ENCODE data around the gene HECTD2. TPM values are rescaled to one million over a fixed set of nuclear protein-coding genes. Genes with fewer than 3 reads are reported as not detected.

Gene HECTD2
- total RNA-seq, 1 experiment from 2014 or later, result 2.0 TPM

DNA sequence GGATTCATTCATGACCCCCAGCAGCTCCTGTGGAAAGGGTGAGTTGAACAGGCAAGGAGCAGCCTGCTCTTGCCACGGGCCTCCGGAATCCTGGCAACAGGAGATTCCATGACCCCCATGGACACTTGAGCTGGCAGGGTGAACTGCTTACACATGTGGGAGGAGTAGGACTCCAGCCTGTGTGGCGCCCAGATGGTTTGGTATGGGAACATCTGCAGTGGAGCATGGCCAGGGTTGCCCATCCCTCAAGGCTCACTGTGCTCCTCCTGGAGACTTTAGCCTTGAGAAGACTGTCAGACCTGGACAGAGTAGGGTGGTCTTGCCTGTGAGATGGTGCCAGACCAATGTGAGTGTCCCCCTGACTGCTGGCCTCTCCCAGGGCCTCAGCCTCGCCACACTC is 57.0 kb downstream of the HECTD2 start:
- no peak for DNase-seq
- CTCF ChIA-PET, result no interaction called here
- BruUV-seq (replicated peaks), result no TSS peak
- no peaks in the 10 kb centered on the region for H3K27me3 ChIP-seq (replicated peaks; ENCODE audit: control insufficient read depth, insufficient read depth, low read length)
- H3K27me3 Mint-ChIP-seq (ENCODE audit: insufficient read depth, unreplicated experiment), result peaks cover 6% of the 10 kb centered on the region
- H3K4me1 ChIP-seq, result no peaks in the 10 kb centered on the region
- H3K4me3 Mint-ChIP-seq (ENCODE audit: unreplicated experiment), result no peak overlapping the region
- no peaks in the 10 kb centered on the region for H3K4me1 Mint-ChIP-seq (ENCODE audit: low read depth, unreplicated experiment)
- no peaks in the 10 kb centered on the region for H3K9me3 Mint-ChIP-seq (ENCODE audit: unreplicated experiment)
- no peak overlapping the region for H3K27ac Mint-ChIP-seq (ENCODE audit: unreplicated experiment)
- no peaks in the 10 kb centered on the region for H3K36me3 ChIP-seq (ENCODE audit: control insufficient read depth, insufficient read depth, low read length)
- TF ChIP-seq, protein P1, sequence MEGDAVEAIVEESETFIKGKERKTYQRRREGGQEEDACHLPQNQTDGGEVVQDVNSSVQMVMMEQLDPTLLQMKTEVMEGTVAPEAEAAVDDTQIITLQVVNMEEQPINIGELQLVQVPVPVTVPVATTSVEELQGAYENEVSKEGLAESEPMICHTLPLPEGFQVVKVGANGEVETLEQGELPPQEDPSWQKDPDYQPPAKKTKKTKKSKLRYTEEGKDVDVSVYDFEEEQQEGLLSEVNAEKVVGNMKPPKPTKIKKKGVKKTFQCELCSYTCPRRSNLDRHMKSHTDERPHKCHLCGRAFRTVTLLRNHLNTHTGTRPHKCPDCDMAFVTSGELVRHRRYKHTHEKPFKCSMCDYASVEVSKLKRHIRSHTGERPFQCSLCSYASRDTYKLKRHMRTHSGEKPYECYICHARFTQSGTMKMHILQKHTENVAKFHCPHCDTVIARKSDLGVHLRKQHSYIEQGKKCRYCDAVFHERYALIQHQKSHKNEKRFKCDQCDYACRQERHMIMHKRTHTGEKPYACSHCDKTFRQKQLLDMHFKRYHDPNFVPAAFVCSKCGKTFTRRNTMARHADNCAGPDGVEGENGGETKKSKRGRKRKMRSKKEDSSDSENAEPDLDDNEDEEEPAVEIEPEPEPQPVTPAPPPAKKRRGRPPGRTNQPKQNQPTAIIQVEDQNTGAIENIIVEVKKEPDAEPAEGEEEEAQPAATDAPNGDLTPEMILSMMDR (IDR thresholded peaks at IDR 0.05; ENCODE audit: insufficient read depth in 1 of 2, low read depth in 1 of 2, low read length in 1 of 2, severe bottlenecking in 1 of 2, unreplicated experiment in 1 of 2), result no peak
- H3K4me3 ChIP-seq (ENCODE audit: low read depth, low read length), result no peak overlapping the region
- POLR2A ChIA-PET, result no interaction called here
- intact Hi-C loops (cut with micrococcal nuclease; ENCODE audit: unreplicated experiment), result no loop called here
- H3K9me3 ChIP-seq, result no peaks in the 10 kb centered on the region
- H3K36me3 Mint-ChIP-seq (ENCODE audit: insufficient read depth, unreplicated experiment), result no peaks in the 10 kb centered on the region

DNA sequence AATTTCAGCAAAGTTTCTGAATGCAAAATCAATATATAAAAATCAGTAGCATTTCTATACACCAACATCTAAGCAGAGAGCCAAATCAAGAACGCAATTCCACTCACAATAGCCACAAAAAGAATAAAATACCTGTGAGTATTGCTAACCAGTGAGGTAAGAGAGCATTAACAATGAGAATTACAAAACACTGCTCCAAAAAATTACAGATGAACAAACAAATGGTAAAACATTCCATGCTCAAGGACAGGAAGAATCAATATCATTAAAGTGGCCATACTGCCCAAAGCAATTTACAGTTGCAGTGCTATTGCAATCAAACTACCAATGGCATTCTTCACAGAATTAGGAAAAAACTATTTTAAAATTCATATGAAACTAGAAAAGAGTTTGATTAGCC is 61.5 kb downstream of the HECTD2 start:
- Mint-ChIP-seq H3K4me1 (ENCODE audit: low read depth, unreplicated experiment) (no peaks in the 10 kb centered on the region), H3K36me3 (ENCODE audit: insufficient read depth, unreplicated experiment) (no peaks in the 10 kb centered on the region), H3K27me3 (ENCODE audit: insufficient read depth, unreplicated experiment) (peaks cover 8% of the 10 kb centered on the region), H3K27ac (ENCODE audit: unreplicated experiment) (no peak overlapping the region), H3K9me3 (ENCODE audit: unreplicated experiment) (no peaks in the 10 kb centered on the region), H3K4me3 (ENCODE audit: unreplicated experiment) (no peak overlapping the region)
- DNase-seq, result no peak
- Histone ChIP-seq H3K4me3 (ENCODE audit: low read depth, low read length) (no peak overlapping the region), H3K36me3 (ENCODE audit: control insufficient read depth, insufficient read depth, low read length) (no peaks in the 10 kb centered on the region), H3K27me3 (replicated peaks; ENCODE audit: control insufficient read depth, insufficient read depth, low read length) (no peaks in the 10 kb centered on the region), H3K9me3 (no peaks in the 10 kb centered on the region), H3K4me1 (no peaks in the 10 kb centered on the region)
- TF ChIP-seq, protein P1 (IDR thresholded peaks at IDR 0.05; ENCODE audit: insufficient read depth in 1 of 2, low read depth in 1 of 2, low read length in 1 of 2, severe bottlenecking in 1 of 2, unreplicated experiment in 1 of 2), result no peak
- intact Hi-C loops (cut with micrococcal nuclease; ENCODE audit: unreplicated experiment), result no loop called here
- ChIA-PET POLR2A (no interaction called here), CTCF (no interaction called here)
- BruUV-seq (replicated peaks), result no TSS peak

DNA sequence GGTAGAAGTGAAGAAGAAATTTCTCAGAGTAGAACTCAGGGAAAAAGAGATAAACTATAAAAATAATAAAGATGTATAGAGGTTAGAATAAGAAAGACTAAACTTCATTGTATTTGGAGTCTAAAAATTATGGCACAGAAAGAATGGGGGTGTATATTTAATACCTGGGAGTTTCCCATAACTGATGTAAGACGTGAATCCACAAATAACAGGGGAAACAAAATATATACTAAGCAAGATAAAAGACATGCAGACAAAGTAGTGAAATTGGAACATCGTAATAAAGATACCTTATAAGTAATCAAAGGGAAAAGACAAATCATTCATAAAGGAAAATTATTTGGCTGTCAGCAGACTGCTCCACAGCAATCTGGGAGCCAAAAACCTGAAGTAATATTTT is 62.8 kb downstream of the HECTD2 start:
- Histone ChIP-seq H3K4me1 (no peaks in the 10 kb centered on the region), H3K9me3 (no peaks in the 10 kb centered on the region), H3K36me3 (ENCODE audit: control insufficient read depth, insufficient read depth, low read length) (no peaks in the 10 kb centered on the region), H3K4me3 (ENCODE audit: low read depth, low read length) (no peak overlapping the region), H3K27me3 (replicated peaks; ENCODE audit: control insufficient read depth, insufficient read depth, low read length) (no peaks in the 10 kb centered on the region)
- BruUV-seq (replicated peaks), result no TSS peak
- intact Hi-C loops (cut with micrococcal nuclease; ENCODE audit: unreplicated experiment), result no loop called here
- no peaks in the 10 kb centered on the region for H3K9me3 Mint-ChIP-seq (ENCODE audit: unreplicated experiment)
- H3K27ac Mint-ChIP-seq (ENCODE audit: unreplicated experiment), result no peak overlapping the region
- no peak overlapping the region for H3K4me3 Mint-ChIP-seq (ENCODE audit: unreplicated experiment)
- POLR2A ChIA-PET, result no interaction called here
- H3K27me3 Mint-ChIP-seq (ENCODE audit: insufficient read depth, unreplicated experiment), result peaks cover 8% of the 10 kb centered on the region
- CTCF ChIA-PET, result no interaction called here
- TF ChIP-seq, protein P1 (IDR thresholded peaks at IDR 0.05; ENCODE audit: insufficient read depth in 1 of 2, low read depth in 1 of 2, low read length in 1 of 2, severe bottlenecking in 1 of 2, unreplicated experiment in 1 of 2), result no peak
- H3K4me1 Mint-ChIP-seq (ENCODE audit: low read depth, unreplicated experiment), result no peaks in the 10 kb centered on the region
- no peaks in the 10 kb centered on the region for H3K36me3 Mint-ChIP-seq (ENCODE audit: insufficient read depth, unreplicated experiment)
- DNase-seq, result no peak

All from Caco-2 (cell line).